ENCODE measurements around the gene SERPINH1.

The SERPINH1 gene

GRCh38 chr11:75598900-75599299 lies 36.8 kb downstream of the SERPINH1 start:
- no peak for DNase-seq

- DNase-seq, result no peak
These were observed 38.3 kb downstream of the SERPINH1 start for GRCh38 chr11:75600356-75600755.

DNA sequence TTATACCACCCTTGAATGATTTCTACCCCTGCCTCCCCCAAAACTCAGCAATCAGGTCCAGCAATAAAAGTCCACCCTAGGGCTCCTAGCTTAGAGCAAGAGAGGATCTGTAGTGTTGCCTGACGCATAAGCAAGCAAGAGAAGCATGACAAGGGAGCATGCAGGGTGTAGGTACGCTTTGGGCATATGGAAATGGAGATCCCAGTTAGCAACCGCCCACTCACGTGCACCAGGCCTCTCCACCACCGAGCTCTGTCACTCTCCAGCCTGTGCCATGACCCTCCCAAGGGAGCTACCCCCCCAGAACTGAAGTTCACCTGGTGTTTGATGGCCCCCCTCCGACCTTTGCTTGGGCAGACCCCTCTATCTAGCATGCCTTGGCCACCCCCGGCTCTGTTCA lies 39.4 kb downstream of the SERPINH1 start:
- no peak for DNase-seq

GRCh38 chr11:75602951-75603350 lies 40.9 kb downstream of the SERPINH1 start:
- DNase-seq, result peak in 1 of 5 experiments; percentile 10

GRCh38 chr11:75603791-75604736 lies 42.0 kb downstream of the SERPINH1 start:
- no peak for DNase-seq

GRCh38 chr11:75606099-75606498 lies 44.0 kb downstream of the SERPINH1 start:
- no peak for DNase-seq

GRCh38 chr11:75611823-75612222 lies 49.8 kb downstream of the SERPINH1 start:
- no peak for DNase-seq

DNA sequence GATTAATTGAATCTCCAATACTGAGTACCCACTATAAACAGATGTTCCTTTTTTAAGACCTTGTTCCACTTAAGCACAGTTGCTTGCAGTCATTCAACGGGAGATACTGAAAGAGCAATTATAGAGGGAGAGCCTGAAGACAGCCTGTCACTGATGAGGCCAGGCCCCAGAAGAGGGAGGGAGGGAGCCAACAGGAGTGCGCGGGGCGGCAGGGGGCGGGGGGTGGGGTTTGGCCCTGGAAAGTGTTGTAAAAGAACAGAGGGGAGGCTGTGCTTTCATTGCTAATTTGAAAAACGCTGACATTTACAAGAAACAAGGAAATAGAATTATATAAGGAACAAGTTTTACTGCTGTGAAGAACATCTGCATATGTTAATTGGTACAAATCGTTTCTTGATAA lies 53.7 kb downstream of the SERPINH1 start:
- DNase-seq, result no peak

DNA sequence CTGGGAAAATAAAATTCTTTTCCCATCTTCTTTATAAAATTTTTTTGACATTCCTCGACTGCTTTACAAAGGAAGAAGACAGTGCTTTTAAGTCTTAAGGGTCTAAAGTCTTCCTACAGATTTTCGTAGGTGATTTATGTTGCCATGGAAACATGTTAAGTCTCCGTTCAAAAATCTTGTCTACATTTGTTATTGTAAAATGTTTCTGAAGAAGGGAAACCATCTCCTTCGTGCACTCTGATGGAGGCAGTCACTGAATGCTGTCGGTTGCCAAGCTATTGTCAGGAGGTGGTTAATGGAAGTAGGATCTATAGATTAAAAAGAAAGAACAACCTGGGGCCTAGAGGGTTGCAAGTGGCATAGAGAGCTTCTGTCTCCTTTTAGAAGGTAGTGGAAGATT lies 54.2 kb downstream of the SERPINH1 start:
- no peak for DNase-seq

Measured in T-helper 2 cell (primary cell).